Measurements from ENCODE around the gene FILIP1L.

Gene FILIP1L

DNA sequence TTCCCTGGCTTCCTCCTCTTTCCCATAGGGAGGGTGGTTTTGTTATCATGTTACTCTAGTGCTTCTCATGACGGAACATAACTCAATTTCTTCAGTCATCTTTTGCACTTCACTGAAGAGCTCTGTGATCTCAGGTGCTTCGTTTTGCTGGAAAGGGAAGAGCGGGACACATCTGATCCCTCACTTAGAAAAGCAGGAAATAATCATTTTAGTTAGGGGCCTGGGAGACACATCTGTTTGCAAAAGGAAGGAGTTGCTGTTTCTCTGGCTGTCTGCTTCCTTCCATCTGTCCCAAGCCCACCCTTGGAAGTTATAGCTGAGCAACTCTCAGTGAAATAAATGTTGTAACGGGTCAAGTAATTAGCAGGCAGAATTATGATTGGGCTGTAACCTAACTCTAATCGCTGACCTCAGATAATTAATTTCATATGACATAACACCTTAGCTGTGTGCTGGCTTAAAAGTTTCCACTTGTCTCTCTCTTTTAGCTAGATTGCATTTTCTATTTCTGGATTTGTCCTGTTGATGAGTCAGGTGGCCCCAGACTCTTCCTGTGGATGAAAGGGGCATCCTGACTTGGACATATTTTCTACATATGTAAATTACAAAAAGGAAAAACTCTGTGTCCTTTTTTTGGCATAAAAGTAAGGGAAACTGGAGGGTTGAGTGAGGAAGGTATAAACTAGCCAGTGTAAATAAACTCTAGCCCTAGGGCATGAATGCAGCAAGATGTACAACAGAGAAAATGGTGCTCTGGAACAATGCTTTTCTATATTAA lies 11.0 kb upstream of the FILIP1L start:
- no peaks in the 10 kb centered on the region for H3K27me3 ChIP-seq (ENCODE audit: insufficient read depth, low read length)
- H3K4me3 ChIP-seq (ENCODE audit: low read depth, low read length) = no peak overlapping the region
- H2AK5ac ChIP-seq (ENCODE audit: low read length) = no peak overlapping the region
- no peak overlapping the region for H2BK12ac ChIP-seq (ENCODE audit: low read length)
- no peaks in the 10 kb centered on the region for H3K79me2 ChIP-seq (ENCODE audit: control insufficient read depth, insufficient read depth, low read length, poor library complexity)
- no peak overlapping the region for H4K8ac ChIP-seq (ENCODE audit: low read depth, low read length)
- WGBS (ENCODE audit: extremely low coverage, insufficient coverage, insufficient read length) = no CpG with 5 or more reads among the region's 5 CpGs
- H3K4me2 ChIP-seq (ENCODE audit: low read length) = no peak overlapping the region
- no peak overlapping the region for H2AFZ ChIP-seq (ENCODE audit: insufficient read depth, low read length, poor library complexity)
- H4K91ac ChIP-seq (ENCODE audit: low read depth, low read length) = no peak overlapping the region
- H3K4ac ChIP-seq (ENCODE audit: low read depth, low read length) = no peak overlapping the region
- no peaks in the 10 kb centered on the region for H3K9me3 ChIP-seq (ENCODE audit: insufficient read depth, low read depth, low read length)
- H3K18ac ChIP-seq (ENCODE audit: low read length) = no peak overlapping the region
- H3K23ac ChIP-seq (ENCODE audit: low read length) = no peak overlapping the region
- no peak overlapping the region for H3K9ac ChIP-seq (ENCODE audit: low read length)
- no peak overlapping the region for H4K12ac ChIP-seq (ENCODE audit: low read depth, low read length)
- H3K4me1 ChIP-seq (ENCODE audit: control insufficient read depth in 1 of 2, insufficient read depth in 2 of 2, low read length in 2 of 2) = peaks cover 3 to 8% of the 10 kb centered on the region in 2 experiments
- no peak for DNase-seq
- H2BK5ac ChIP-seq (ENCODE audit: low read depth, low read length, poor library complexity) = no peak overlapping the region
- no peak overlapping the region for H3K14ac ChIP-seq (ENCODE audit: low read length)
- no peak overlapping the region for H2BK120ac ChIP-seq (ENCODE audit: insufficient read depth, low read length, poor library complexity)
- H3K27ac ChIP-seq (ENCODE audit: low read depth, low read length) = no peak overlapping the region
- H3K36me3 ChIP-seq (ENCODE audit: control insufficient read depth in 1 of 2, insufficient read depth in 2 of 2, low read length in 2 of 2) = no peaks in the 10 kb centered on the region
- H3K79me1 ChIP-seq (ENCODE audit: low read length) = no peaks in the 10 kb centered on the region

DNA sequence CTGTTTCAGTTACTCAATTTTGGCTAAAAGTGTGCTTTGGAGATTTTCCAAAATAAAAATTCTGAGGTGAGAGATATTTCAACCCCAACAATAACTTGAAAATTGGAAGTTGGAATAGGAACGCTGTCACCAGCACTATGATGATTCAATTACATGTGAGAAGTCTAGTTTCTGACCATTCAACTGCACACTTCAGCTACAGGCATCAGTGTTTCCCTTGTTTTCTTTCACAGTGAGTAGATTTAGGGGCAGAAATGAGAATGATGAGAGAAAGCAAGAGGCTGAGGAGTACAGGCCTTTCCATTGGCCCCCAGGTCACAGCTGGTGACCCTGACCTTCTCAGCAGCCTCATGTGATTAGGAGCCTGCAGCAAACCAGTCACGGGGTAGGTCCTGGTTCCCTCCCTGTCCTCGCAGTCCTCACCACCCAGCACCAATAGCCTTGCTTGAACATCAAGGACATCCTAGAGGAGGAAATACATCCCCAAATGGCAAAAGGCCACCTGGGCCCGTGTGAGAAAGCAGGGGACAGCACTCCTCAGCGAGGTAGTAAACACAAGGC lies 10.0 kb upstream of the FILIP1L start:
- H3K9me3 ChIP-seq (ENCODE audit: insufficient read depth, low read depth, low read length) = no peaks in the 10 kb centered on the region
- H3K4me2 ChIP-seq (ENCODE audit: low read length) = no peak overlapping the region
- H2AK5ac ChIP-seq (ENCODE audit: low read length) = no peak overlapping the region
- no peak overlapping the region for H3K23ac ChIP-seq (ENCODE audit: low read length)
- H3K14ac ChIP-seq (ENCODE audit: low read length) = no peak overlapping the region
- no peak overlapping the region for H2BK120ac ChIP-seq (ENCODE audit: insufficient read depth, low read length, poor library complexity)
- no peak overlapping the region for H3K9ac ChIP-seq (ENCODE audit: low read length)
- H2BK12ac ChIP-seq (ENCODE audit: low read length) = no peak overlapping the region
- H4K8ac ChIP-seq (ENCODE audit: low read depth, low read length) = no peak overlapping the region
- no peaks in the 10 kb centered on the region for H3K79me1 ChIP-seq (ENCODE audit: low read length)
- peaks cover 3 to 8% of the 10 kb centered on the region in 2 experiments for H3K4me1 ChIP-seq (ENCODE audit: control insufficient read depth in 1 of 2, insufficient read depth in 2 of 2, low read length in 2 of 2)
- no peak overlapping the region for H3K4ac ChIP-seq (ENCODE audit: low read depth, low read length)
- H3K18ac ChIP-seq (ENCODE audit: low read length) = no peak overlapping the region
- no peaks in the 10 kb centered on the region for H3K79me2 ChIP-seq (ENCODE audit: control insufficient read depth, insufficient read depth, low read length, poor library complexity)
- H3K36me3 ChIP-seq (ENCODE audit: control insufficient read depth in 1 of 2, insufficient read depth in 2 of 2, low read length in 2 of 2) = no peaks in the 10 kb centered on the region
- no peak overlapping the region for H2AFZ ChIP-seq (ENCODE audit: insufficient read depth, low read length, poor library complexity)
- no peak overlapping the region for H2BK5ac ChIP-seq (ENCODE audit: low read depth, low read length, poor library complexity)
- no peaks in the 10 kb centered on the region for H3K27me3 ChIP-seq (ENCODE audit: insufficient read depth, low read length)
- H4K91ac ChIP-seq (ENCODE audit: low read depth, low read length) = no peak overlapping the region
- WGBS (ENCODE audit: extremely low coverage, insufficient coverage, insufficient read length) = no CpG with 5 or more reads among the region's 5 CpGs
- H4K12ac ChIP-seq (ENCODE audit: low read depth, low read length) = no peak overlapping the region
- no peak for DNase-seq
- H3K4me3 ChIP-seq (ENCODE audit: low read depth, low read length) = no peak overlapping the region
- no peak overlapping the region for H3K27ac ChIP-seq (ENCODE audit: low read depth, low read length)

DNA sequence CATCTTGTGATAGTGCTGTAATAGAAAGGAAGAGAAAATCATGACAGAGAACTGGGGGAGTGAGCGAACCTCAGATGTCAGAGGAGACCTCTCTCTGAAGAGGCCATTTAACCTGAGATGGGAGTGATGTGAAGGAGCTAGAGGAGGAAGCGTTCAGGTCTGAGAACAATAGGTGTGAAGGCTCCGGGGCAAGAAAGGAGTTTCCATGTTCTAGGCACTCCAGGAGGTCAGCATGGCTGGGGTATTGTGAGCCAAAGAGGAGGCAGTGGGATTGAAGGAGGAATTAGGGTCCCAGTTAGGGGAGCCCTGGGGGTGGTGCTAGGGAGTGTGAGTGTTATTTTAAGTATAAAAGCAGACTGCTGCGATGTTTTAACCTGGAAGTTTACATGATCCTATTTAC lies 8.8 kb upstream of the FILIP1L start:
- no CpG with 5 or more reads among the region's 4 CpGs for WGBS (ENCODE audit: extremely low coverage, insufficient coverage, insufficient read length)
- Histone ChIP-seq H2BK12ac (ENCODE audit: low read length) (no peak overlapping the region), H2BK5ac (ENCODE audit: low read depth, low read length, poor library complexity) (no peak overlapping the region), H3K27me3 (ENCODE audit: insufficient read depth, low read length) (no peaks in the 10 kb centered on the region), H3K14ac (ENCODE audit: low read length) (no peak overlapping the region), H3K4me3 (ENCODE audit: low read depth, low read length) (no peak overlapping the region), H3K9me3 (ENCODE audit: insufficient read depth, low read depth, low read length) (no peaks in the 10 kb centered on the region), H4K8ac (ENCODE audit: low read depth, low read length) (no peak overlapping the region), H2AFZ (ENCODE audit: insufficient read depth, low read length, poor library complexity) (no peak overlapping the region), H3K27ac (ENCODE audit: low read depth, low read length) (no peak overlapping the region), H4K91ac (ENCODE audit: low read depth, low read length) (no peak overlapping the region), H3K36me3 (ENCODE audit: control insufficient read depth in 1 of 2, insufficient read depth in 2 of 2, low read length in 2 of 2) (no peaks in the 10 kb centered on the region), H3K4ac (ENCODE audit: low read depth, low read length) (no peak overlapping the region), H3K79me2 (ENCODE audit: control insufficient read depth, insufficient read depth, low read length, poor library complexity) (no peaks in the 10 kb centered on the region), H3K79me1 (ENCODE audit: low read length) (no peaks in the 10 kb centered on the region), H3K4me1 (ENCODE audit: control insufficient read depth in 1 of 2, insufficient read depth in 2 of 2, low read length in 2 of 2) (peaks cover 3 to 8% of the 10 kb centered on the region in 2 experiments), H3K18ac (ENCODE audit: low read length) (no peak overlapping the region), H2BK120ac (ENCODE audit: insufficient read depth, low read length, poor library complexity) (no peak overlapping the region), H3K23ac (ENCODE audit: low read length) (no peak overlapping the region), H4K12ac (ENCODE audit: low read depth, low read length) (no peak overlapping the region), H3K4me2 (ENCODE audit: low read length) (no peak overlapping the region), H3K9ac (ENCODE audit: low read length) (no peak overlapping the region), H2AK5ac (ENCODE audit: low read length) (no peak overlapping the region)
- DNase-seq = no peak

DNA sequence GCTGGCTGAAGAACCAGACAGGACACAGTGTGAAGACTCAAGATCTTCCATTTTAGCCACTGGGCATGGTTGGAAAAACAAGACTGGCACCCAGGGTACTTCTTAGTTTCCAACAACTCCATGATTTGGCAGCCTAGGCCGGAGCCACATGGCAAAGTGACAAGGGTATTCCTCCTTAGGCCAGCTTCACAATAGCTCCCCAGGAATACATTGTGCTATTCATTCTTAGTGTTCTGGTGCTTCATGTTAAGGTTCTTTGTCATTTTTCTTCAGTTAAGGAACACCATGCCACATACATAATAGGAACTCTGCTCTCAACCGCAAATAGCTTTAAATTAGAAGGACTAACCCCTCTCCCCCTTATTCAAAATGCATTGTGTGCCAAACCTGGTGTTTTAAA lies 8.0 kb upstream of the FILIP1L start:
- Histone ChIP-seq H3K79me2 (ENCODE audit: control insufficient read depth, insufficient read depth, low read length, poor library complexity) (no peaks in the 10 kb centered on the region), H4K12ac (ENCODE audit: low read depth, low read length) (no peak overlapping the region), H3K36me3 (ENCODE audit: control insufficient read depth in 1 of 2, insufficient read depth in 2 of 2, low read length in 2 of 2) (no peaks in the 10 kb centered on the region), H3K4me1 (ENCODE audit: control insufficient read depth in 1 of 2, insufficient read depth in 2 of 2, low read length in 2 of 2) (peaks cover 0 to 3% of the 10 kb centered on the region in 2 experiments), H3K9ac (ENCODE audit: low read length) (no peak overlapping the region), H2AFZ (ENCODE audit: insufficient read depth, low read length, poor library complexity) (no peak overlapping the region), H2AK5ac (ENCODE audit: low read length) (no peak overlapping the region), H3K14ac (ENCODE audit: low read length) (no peak overlapping the region), H4K91ac (ENCODE audit: low read depth, low read length) (no peak overlapping the region), H2BK5ac (ENCODE audit: low read depth, low read length, poor library complexity) (no peak overlapping the region), H3K18ac (ENCODE audit: low read length) (no peak overlapping the region), H2BK120ac (ENCODE audit: insufficient read depth, low read length, poor library complexity) (no peak overlapping the region), H3K27ac (ENCODE audit: low read depth, low read length) (no peak overlapping the region), H3K4me3 (ENCODE audit: low read depth, low read length) (no peak overlapping the region), H4K8ac (ENCODE audit: low read depth, low read length) (no peak overlapping the region), H3K23ac (ENCODE audit: low read length) (no peak overlapping the region), H3K4ac (ENCODE audit: low read depth, low read length) (no peak overlapping the region), H3K9me3 (ENCODE audit: insufficient read depth, low read depth, low read length) (no peaks in the 10 kb centered on the region), H3K79me1 (ENCODE audit: low read length) (no peaks in the 10 kb centered on the region), H3K27me3 (ENCODE audit: insufficient read depth, low read length) (no peaks in the 10 kb centered on the region), H3K4me2 (ENCODE audit: low read length) (no peak overlapping the region), H2BK12ac (ENCODE audit: low read length) (no peak overlapping the region)
- no peak for DNase-seq
- no CpG with 5 or more reads among the region's 2 CpGs for WGBS (ENCODE audit: extremely low coverage, insufficient coverage, insufficient read length)
